SJSA1 (cell line): ENCODE results near the gene VAMP1. TPM values are rescaled to one million over a fixed set of nuclear protein-coding genes. Genes with fewer than 3 reads are reported as not detected.
A peak's percentile ranks its signal among the peaks of the same experiment; 100 is the strongest.
"Not testable (repeated sequence)": the region's sequence is repeated elsewhere in the genome, so short reads cannot be mapped to it uniquely, and the experiment has no call there.

Experiments used
- DNase-seq, 2 experiments: peaks; one replicate each; pipeline ENCODE4 v3.0.0-alpha.2; 2015 to 2020; ENCODE audit warnings: low spot score in 2 of 2, low read depth in 1 of 2
- H3K27ac ChIP-seq: fragments of 250-450 bp; sonication (Bioruptor Pico); 2 replicates; pipeline ENCODE4 v1.5.1; 2020; ENCODE audit warnings: mild to moderate bottlenecking, moderate library complexity
- H3K27me3 ChIP-seq: fragments of 250-450 bp; sonication (Bioruptor Pico); replicated peaks from 2 replicates; pipeline ENCODE4 v1.5.1; 2020; ENCODE audit warnings: mild to moderate bottlenecking, moderate library complexity
- H3K36me3 ChIP-seq: fragments of 250-450 bp; sonication (Bioruptor Pico); 2 replicates; pipeline ENCODE4 v1.5.1; 2020; ENCODE audit warnings: mild to moderate bottlenecking
- H3K4me1 ChIP-seq: fragments of 250-450 bp; sonication (Bioruptor Pico); replicated peaks from 2 replicates; pipeline ENCODE4 v1.6.1; 2021; ENCODE audit warnings: mild to moderate bottlenecking
- H3K4me3 ChIP-seq: fragments of 250-450 bp; sonication (Bioruptor Pico); 2 replicates; pipeline ENCODE4 v1.5.1; 2020; ENCODE audit warnings: mild to moderate bottlenecking
- H3K9me3 ChIP-seq: fragments of 250-450 bp; sonication (Bioruptor Pico); replicated peaks from 2 replicates; pipeline ENCODE4 v1.5.1; 2020; ENCODE audit warnings: mild to moderate bottlenecking
- total RNA-seq: library from RNA; depleted of rRNA; stranded (reverse); fragments of >200 nt; shearing (Covaris generic); gene quantifications from 2 replicates; pipeline ENCODE4 v1.2.3, GENCODE V29; 2014

The VAMP1 gene
- total RNA-seq, 1 experiment from 2014 or later, result 6.4 TPM

GRCh38 chr12:6434205-6435140 is 36.0 kb downstream of the VAMP1 start:
- no peak for DNase-seq
- H3K27ac ChIP-seq, result no peak overlapping the region
- no peaks in the 10 kb centered on the region for H3K27me3 ChIP-seq
- no peak overlapping the region for H3K4me3 ChIP-seq
- H3K9me3 ChIP-seq, result no peaks in the 10 kb centered on the region
- no peaks in the 10 kb centered on the region for H3K36me3 ChIP-seq
- H3K4me1 ChIP-seq, result peaks cover 24% of the 10 kb centered on the region

- H3K27me3 ChIP-seq, result no peaks in the 10 kb centered on the region
- H3K9me3 ChIP-seq, result no peaks in the 10 kb centered on the region
- H3K27ac ChIP-seq, result no peak overlapping the region
- H3K4me3 ChIP-seq, result no peak overlapping the region
- H3K4me1 ChIP-seq, result peaks cover 24% of the 10 kb centered on the region
- no peaks in the 10 kb centered on the region for H3K36me3 ChIP-seq
- no peak for DNase-seq
Measured at GRCh38 chr12:6432991-6433390, 37.5 kb downstream of the VAMP1 start.

- DNase-seq, result peak; percentile 90 to 94
- Histone ChIP-seq H3K9me3 (no peaks in the 10 kb centered on the region), H3K4me3 (peak overlapping the region; percentile 12), H3K27ac (peak overlapping the region; percentile 91), H3K4me1 (peaks cover 24% of the 10 kb centered on the region), H3K27me3 (no peaks in the 10 kb centered on the region), H3K36me3 (no peaks in the 10 kb centered on the region)
Measured at GRCh38 chr12:6430124-6430989, 40.1 kb downstream of the VAMP1 start.

GRCh38 chr12:6428326-6428725 is 42.2 kb downstream of the VAMP1 start:
- Histone ChIP-seq H3K27me3 (no peaks in the 10 kb centered on the region), H3K36me3 (no peaks in the 10 kb centered on the region), H3K4me3 (no peak overlapping the region), H3K4me1 (peaks cover 24% of the 10 kb centered on the region), H3K27ac (no peak overlapping the region), H3K9me3 (no peaks in the 10 kb centered on the region)
- no peak for DNase-seq

- H3K4me1 ChIP-seq, result peaks cover 24% of the 10 kb centered on the region
- H3K27ac ChIP-seq, H3K9me3 ChIP-seq, H3K36me3 ChIP-seq, H3K27me3 ChIP-seq, DNase-seq, H3K4me3 ChIP-seq: not testable (repeated sequence)
Measured at GRCh38 chr12:6427796-6428195, 42.7 kb downstream of the VAMP1 start.

GRCh38 chr12:6426882-6427671 is 43.4 kb downstream of the VAMP1 start:
- H3K27ac ChIP-seq, result no peak overlapping the region
- no peaks in the 10 kb centered on the region for H3K27me3 ChIP-seq

GRCh38 chr12:6425590-6426531 is 44.6 kb downstream of the VAMP1 start:
- no peak overlapping the region for H3K4me3 ChIP-seq
- no peak overlapping the region for H3K27ac ChIP-seq
- no peak for DNase-seq
- H3K36me3 ChIP-seq, result no peaks in the 10 kb centered on the region
- no peaks in the 10 kb centered on the region for H3K27me3 ChIP-seq
- H3K4me1 ChIP-seq, result peaks cover 13% of the 10 kb centered on the region
- no peaks in the 10 kb centered on the region for H3K9me3 ChIP-seq

More at GRCh38 chr12:6426882-6427671, 43.4 kb downstream of the VAMP1 start:
- Histone ChIP-seq H3K4me3 (no peak overlapping the region), H3K36me3 (no peaks in the 10 kb centered on the region), H3K9me3 (no peaks in the 10 kb centered on the region), H3K4me1 (peaks cover 24% of the 10 kb centered on the region)
- DNase-seq, result no peak

GRCh38 chr12:6424866-6425265 is 45.6 kb downstream of the VAMP1 start:
- Histone ChIP-seq H3K36me3 (no peaks in the 10 kb centered on the region), H3K9me3 (no peaks in the 10 kb centered on the region), H3K27me3 (no peaks in the 10 kb centered on the region), H3K4me3 (no peak overlapping the region), H3K27ac (no peak overlapping the region), H3K4me1 (peaks cover 8% of the 10 kb centered on the region)
- DNase-seq, result no peak

- Histone ChIP-seq H3K36me3 (no peaks in the 10 kb centered on the region), H3K27ac (no peak overlapping the region), H3K4me1 (0 out of 2 replicates have a peak, but pooled peaks cover 5% of the 10 kb centered on the region), H3K27me3 (no peaks in the 10 kb centered on the region), H3K4me3 (no peak overlapping the region), H3K9me3 (no peaks in the 10 kb centered on the region)
- DNase-seq, result no peak
Measured at GRCh38 chr12:6424008-6424347, 46.5 kb downstream of the VAMP1 start.

GRCh38 chr12:6423267-6424007 is 47.0 kb downstream of the VAMP1 start:
- Histone ChIP-seq H3K36me3 (no peaks in the 10 kb centered on the region), H3K27me3 (no peaks in the 10 kb centered on the region), H3K4me1 (0 out of 2 replicates have a peak, but pooled peaks cover 5% of the 10 kb centered on the region), H3K4me3 (no peak overlapping the region), H3K9me3 (no peaks in the 10 kb centered on the region), H3K27ac (no peak overlapping the region)
- peak; percentile 74 to 83 for DNase-seq

GRCh38 chr12:6420364-6420763 is 50.1 kb downstream of the VAMP1 start:
- Histone ChIP-seq H3K27ac (no peak overlapping the region), H3K27me3 (no peaks in the 10 kb centered on the region), H3K4me3 (no peak overlapping the region), H3K36me3 (no peaks in the 10 kb centered on the region), H3K9me3 (no peaks in the 10 kb centered on the region), H3K4me1 (0 out of 2 replicates have a peak, but pooled peaks cover 5% of the 10 kb centered on the region)
- DNase-seq, result no peak

GRCh38 chr12:6418796-6419195 is 51.7 kb downstream of the VAMP1 start:
- H3K4me3 ChIP-seq, result no peak overlapping the region
- DNase-seq, result no peak
- no peaks in the 10 kb centered on the region for H3K27me3 ChIP-seq
- 0 out of 2 replicates have a peak, but pooled peaks cover 5% of the 10 kb centered on the region for H3K4me1 ChIP-seq
- H3K27ac ChIP-seq, result no peak overlapping the region
- H3K9me3 ChIP-seq, result no peaks in the 10 kb centered on the region
- H3K36me3 ChIP-seq, result no peaks in the 10 kb centered on the region
